H1 (cell line): ENCODE results near the gene DMRT1. TPM values are rescaled to one million over a fixed set of nuclear protein-coding genes. Genes with fewer than 3 reads are reported as not detected.

Experiments used
- ATF2 ChIP-seq: IDR thresholded peaks from 2 replicates; pipeline ENCODE4 v1.6.1; 2012; ENCODE audit warnings: low read length, inconsistent platforms
- BRCA1 ChIP-seq: IDR thresholded peaks from 2 replicates; pipeline ENCODE4 v1.6.1; 2012; ENCODE audit warnings: low read depth, low read length, improper control_type of control experiment
- CEBPB ChIP-seq: IDR thresholded peaks from 2 replicates; pipeline ENCODE4 v1.6.1; 2012; ENCODE audit warnings: low read depth, low read length
- PHF8 ChIP-seq: fragments of 200-600 bp; sonication (generic); conservative IDR thresholded peaks from 2 replicates; pipeline ENCODE4 v1.7.1; 2012; ENCODE audit warnings: low read depth, mild to moderate bottlenecking, inconsistent platforms, low read length, moderate library complexity
- polyA plus RNA-seq, 7 experiments: library from polyadenylated mRNA; depleted of rRNA in 3 of 7; stranded (reverse) in 5 of 7; unstranded in 2 of 7; fragments of >200 nt in 5 of 7; fragments of 200-250 nt in 2 of 7; gene quantifications; 1 replicate in 5 of 7; 2 replicates in 1 of 7; 4 replicates in 1 of 7; pipeline versions ENCODE4 v1.2.1 to v1.2.3, GENCODE V29; 2011 to 2013; ENCODE audit warnings: missing spikeins in 2 of 7, mixed read lengths in 2 of 7
- total RNA-seq: library from RNA; stranded (reverse); fragmentation: NEBNext Ultra II Directional; extraction: Animal tissue kit (Norgen Biotek cat#: 25700); gene quantifications from 2 replicates; pipeline ENCODE4 v1.2.1, GENCODE V29; 2021
- TF ChIP-seq, protein P1 (sequence below): fragments of 300-600 bp; sonication (generic); IDR thresholded peaks from 2 replicates; pipeline ENCODE4 v1.7.1; 2012; ENCODE audit warnings: low read length, moderate library complexity, mild to moderate bottlenecking, inconsistent platforms; ENCODE audit not compliant: insufficient replicate concordance
- TF ChIP-seq, protein P2 (sequence below): IDR thresholded peaks from 2 replicates; pipeline ENCODE4 v1.6.1; 2011; ENCODE audit warnings: low read length, improper control_type of control experiment

The DMRT1 gene
- total and polyA plus RNA-seq, 2 of the 8 experiments (the other 6 are each of a cell fraction or from before 2014, with no cell fraction given): 0.15 TPM; not detected in 1

DNA sequence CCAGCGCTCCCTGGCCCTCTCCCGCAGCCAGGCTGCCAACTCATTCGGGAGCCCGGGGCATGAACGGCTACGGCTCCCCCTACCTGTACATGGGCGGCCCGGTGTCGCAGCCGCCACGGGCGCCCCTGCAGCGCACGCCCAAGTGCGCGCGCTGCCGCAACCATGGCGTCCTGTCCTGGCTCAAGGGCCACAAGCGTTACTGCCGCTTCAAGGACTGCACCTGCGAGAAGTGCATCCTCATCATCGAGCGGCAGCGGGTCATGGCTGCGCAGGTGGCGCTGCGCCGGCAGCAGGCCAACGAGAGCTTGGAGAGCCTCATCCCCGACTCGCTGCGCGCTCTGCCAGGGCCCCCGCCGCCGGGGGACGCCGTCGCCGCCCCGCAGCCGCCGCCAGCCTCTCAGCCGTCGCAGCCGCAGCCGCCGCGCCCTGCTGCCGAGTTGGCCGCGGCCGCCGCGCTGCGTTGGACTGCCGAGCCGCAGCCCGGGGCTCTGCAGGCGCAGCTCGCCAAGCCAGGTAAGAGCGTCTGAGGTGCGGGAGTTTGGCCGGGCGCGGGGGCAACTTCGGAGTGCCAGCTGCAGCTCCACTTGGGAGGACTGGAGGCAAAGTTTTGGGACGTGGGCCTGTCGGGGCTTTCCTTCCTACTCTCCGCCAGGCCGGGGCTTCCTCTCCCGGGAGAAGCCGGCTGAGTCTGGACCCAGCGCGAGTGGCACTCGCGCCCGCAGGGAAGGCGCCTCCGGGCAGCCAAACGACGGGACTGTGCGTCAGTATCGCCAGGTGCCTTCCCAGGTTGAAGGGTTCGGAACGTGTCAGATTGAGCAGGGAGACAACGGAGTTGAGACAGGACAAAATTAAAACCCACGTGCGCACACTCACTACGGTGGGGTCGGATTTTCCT is 135.7 kb downstream of the DMRT1 start (continued):
- 0 out of 2 replicates have a peak, but pooled peaks have one; percentile 38 for TF ChIP-seq PHF8
- TF ChIP-seq, protein P1, sequence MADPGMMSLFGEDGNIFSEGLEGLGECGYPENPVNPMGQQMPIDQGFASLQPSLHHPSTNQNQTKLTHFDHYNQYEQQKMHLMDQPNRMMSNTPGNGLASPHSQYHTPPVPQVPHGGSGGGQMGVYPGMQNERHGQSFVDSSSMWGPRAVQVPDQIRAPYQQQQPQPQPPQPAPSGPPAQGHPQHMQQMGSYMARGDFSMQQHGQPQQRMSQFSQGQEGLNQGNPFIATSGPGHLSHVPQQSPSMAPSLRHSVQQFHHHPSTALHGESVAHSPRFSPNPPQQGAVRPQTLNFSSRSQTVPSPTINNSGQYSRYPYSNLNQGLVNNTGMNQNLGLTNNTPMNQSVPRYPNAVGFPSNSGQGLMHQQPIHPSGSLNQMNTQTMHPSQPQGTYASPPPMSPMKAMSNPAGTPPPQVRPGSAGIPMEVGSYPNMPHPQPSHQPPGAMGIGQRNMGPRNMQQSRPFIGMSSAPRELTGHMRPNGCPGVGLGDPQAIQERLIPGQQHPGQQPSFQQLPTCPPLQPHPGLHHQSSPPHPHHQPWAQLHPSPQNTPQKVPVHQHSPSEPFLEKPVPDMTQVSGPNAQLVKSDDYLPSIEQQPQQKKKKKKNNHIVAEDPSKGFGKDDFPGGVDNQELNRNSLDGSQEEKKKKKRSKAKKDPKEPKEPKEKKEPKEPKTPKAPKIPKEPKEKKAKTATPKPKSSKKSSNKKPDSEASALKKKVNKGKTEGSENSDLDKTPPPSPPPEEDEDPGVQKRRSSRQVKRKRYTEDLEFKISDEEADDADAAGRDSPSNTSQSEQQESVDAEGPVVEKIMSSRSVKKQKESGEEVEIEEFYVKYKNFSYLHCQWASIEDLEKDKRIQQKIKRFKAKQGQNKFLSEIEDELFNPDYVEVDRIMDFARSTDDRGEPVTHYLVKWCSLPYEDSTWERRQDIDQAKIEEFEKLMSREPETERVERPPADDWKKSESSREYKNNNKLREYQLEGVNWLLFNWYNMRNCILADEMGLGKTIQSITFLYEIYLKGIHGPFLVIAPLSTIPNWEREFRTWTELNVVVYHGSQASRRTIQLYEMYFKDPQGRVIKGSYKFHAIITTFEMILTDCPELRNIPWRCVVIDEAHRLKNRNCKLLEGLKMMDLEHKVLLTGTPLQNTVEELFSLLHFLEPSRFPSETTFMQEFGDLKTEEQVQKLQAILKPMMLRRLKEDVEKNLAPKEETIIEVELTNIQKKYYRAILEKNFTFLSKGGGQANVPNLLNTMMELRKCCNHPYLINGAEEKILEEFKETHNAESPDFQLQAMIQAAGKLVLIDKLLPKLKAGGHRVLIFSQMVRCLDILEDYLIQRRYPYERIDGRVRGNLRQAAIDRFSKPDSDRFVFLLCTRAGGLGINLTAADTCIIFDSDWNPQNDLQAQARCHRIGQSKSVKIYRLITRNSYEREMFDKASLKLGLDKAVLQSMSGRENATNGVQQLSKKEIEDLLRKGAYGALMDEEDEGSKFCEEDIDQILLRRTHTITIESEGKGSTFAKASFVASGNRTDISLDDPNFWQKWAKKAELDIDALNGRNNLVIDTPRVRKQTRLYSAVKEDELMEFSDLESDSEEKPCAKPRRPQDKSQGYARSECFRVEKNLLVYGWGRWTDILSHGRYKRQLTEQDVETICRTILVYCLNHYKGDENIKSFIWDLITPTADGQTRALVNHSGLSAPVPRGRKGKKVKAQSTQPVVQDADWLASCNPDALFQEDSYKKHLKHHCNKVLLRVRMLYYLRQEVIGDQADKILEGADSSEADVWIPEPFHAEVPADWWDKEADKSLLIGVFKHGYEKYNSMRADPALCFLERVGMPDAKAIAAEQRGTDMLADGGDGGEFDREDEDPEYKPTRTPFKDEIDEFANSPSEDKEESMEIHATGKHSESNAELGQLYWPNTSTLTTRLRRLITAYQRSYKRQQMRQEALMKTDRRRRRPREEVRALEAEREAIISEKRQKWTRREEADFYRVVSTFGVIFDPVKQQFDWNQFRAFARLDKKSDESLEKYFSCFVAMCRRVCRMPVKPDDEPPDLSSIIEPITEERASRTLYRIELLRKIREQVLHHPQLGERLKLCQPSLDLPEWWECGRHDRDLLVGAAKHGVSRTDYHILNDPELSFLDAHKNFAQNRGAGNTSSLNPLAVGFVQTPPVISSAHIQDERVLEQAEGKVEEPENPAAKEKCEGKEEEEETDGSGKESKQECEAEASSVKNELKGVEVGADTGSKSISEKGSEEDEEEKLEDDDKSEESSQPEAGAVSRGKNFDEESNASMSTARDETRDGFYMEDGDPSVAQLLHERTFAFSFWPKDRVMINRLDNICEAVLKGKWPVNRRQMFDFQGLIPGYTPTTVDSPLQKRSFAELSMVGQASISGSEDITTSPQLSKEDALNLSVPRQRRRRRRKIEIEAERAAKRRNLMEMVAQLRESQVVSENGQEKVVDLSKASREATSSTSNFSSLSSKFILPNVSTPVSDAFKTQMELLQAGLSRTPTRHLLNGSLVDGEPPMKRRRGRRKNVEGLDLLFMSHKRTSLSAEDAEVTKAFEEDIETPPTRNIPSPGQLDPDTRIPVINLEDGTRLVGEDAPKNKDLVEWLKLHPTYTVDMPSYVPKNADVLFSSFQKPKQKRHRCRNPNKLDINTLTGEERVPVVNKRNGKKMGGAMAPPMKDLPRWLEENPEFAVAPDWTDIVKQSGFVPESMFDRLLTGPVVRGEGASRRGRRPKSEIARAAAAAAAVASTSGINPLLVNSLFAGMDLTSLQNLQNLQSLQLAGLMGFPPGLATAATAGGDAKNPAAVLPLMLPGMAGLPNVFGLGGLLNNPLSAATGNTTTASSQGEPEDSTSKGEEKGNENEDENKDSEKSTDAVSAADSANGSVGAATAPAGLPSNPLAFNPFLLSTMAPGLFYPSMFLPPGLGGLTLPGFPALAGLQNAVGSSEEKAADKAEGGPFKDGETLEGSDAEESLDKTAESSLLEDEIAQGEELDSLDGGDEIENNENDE: no peak
- no peak for TF ChIP-seq CEBPB
- TF ChIP-seq, protein P2, sequence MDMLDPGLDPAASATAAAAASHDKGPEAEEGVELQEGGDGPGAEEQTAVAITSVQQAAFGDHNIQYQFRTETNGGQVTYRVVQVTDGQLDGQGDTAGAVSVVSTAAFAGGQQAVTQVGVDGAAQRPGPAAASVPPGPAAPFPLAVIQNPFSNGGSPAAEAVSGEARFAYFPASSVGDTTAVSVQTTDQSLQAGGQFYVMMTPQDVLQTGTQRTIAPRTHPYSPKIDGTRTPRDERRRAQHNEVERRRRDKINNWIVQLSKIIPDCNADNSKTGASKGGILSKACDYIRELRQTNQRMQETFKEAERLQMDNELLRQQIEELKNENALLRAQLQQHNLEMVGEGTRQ: no peak
- TF ChIP-seq BRCA1: no peak
- no peak for TF ChIP-seq ATF2
